Epithelial cell of proximal tubule (primary cell): Measurements from ENCODE around the gene PMIS2. TPM values are rescaled to one million over a fixed set of nuclear protein-coding genes. Genes with fewer than 3 reads are reported as not detected.

Experiments used
- DNase-seq: peaks from one replicate; pipeline ENCODE4 v3.0.0-alpha.2; 2011; ENCODE audit warnings: low read depth
- H3K4me3 ChIP-seq: 2 replicates; pipeline ENCODE4 v1.5.1; 2011; ENCODE audit warnings: low read depth, mild to moderate bottlenecking, low read length
- total RNA-seq: library from RNA; depleted of rRNA; stranded (reverse); fragments of >200 nt; gene quantifications from 2 replicates; pipeline ENCODE4 v1.2.3, GENCODE V29; 2015
- TF ChIP-seq, protein P1 (sequence below): conservative IDR thresholded peaks from 2 replicates; pipeline ENCODE4 v1.5.1; 2012; ENCODE audit warnings: low read depth, mild to moderate bottlenecking, low read length

Gene PMIS2
- total RNA-seq, result not detected in 2 replicates

DNA sequence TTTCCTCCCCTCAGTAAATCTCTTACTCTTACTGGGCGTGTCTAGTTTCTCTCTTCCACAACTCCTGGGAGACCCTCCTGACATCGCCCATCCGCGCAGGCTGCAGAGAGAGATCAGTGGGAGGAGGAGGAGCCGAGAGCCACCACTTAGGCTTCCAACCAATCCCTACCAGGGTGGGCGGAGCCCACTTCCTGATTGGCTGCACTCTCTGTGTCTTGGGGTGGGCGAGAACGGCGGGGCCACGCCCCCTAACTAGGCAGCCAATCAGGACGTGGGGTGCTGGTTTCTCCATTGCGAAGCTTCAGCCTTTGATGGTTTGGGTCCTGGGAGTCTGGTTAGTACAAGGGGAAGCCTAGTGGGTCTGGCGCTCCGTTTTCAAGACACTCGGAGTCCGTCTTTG is at the start of gene PMIS2:
PMIS2 (plus strand) TSS at position 326 of the 400 bp plus-strand sequence. CDS start 87 bp downstream, outside the sequence.
- DNase-seq, result no peak
- H3K4me3 ChIP-seq, result no peak within 1 kb of the TSS
- TF ChIP-seq, protein P1, sequence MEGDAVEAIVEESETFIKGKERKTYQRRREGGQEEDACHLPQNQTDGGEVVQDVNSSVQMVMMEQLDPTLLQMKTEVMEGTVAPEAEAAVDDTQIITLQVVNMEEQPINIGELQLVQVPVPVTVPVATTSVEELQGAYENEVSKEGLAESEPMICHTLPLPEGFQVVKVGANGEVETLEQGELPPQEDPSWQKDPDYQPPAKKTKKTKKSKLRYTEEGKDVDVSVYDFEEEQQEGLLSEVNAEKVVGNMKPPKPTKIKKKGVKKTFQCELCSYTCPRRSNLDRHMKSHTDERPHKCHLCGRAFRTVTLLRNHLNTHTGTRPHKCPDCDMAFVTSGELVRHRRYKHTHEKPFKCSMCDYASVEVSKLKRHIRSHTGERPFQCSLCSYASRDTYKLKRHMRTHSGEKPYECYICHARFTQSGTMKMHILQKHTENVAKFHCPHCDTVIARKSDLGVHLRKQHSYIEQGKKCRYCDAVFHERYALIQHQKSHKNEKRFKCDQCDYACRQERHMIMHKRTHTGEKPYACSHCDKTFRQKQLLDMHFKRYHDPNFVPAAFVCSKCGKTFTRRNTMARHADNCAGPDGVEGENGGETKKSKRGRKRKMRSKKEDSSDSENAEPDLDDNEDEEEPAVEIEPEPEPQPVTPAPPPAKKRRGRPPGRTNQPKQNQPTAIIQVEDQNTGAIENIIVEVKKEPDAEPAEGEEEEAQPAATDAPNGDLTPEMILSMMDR, result no peak

DNA sequence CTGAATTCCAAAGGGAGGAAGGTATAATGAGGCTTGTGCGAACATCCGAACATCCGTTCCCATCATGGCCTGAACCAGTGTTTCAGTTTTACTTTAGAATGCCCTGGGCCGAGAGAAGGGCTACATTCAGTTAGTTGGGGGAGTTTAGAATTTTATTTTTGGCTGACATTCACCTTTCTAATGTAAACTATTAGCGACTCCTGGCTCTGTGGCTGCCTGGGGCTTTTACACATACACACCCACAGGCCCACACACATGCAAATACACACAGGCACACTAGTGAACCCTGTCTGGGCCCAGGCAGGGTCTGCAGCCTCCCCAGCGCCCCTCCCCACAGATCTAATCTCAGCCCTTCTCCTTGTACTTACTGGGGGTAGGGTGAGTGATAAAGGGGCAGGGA is 46.7 kb upstream of the PMIS2 start:
- H3K4me3 ChIP-seq, result no peak overlapping the region
- no peak for DNase-seq
- TF ChIP-seq, protein P1, result no peak

DNA sequence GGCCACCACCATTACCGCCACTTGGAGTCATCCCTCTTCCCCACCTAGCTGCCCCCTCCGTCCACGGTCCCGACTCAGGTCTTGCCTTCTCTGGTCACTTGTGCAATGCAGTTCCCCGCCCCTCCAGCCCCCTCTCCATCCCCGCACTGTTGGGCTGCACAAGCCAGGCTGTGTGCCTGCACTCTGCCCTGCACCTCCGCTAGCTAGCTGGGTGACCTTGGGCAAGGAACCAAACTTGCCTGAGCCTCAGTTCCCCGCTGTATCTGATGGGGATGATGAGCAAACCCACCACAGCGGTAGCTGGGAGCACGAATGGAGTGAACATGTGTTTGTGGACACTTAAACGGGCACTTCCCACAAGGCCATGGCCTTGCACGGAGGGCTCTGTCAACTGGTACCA is 46.1 kb upstream of the PMIS2 start:
- TF ChIP-seq, protein P1, result no peak
- DNase-seq, result no peak
- H3K4me3 ChIP-seq, result no peak overlapping the region

DNA sequence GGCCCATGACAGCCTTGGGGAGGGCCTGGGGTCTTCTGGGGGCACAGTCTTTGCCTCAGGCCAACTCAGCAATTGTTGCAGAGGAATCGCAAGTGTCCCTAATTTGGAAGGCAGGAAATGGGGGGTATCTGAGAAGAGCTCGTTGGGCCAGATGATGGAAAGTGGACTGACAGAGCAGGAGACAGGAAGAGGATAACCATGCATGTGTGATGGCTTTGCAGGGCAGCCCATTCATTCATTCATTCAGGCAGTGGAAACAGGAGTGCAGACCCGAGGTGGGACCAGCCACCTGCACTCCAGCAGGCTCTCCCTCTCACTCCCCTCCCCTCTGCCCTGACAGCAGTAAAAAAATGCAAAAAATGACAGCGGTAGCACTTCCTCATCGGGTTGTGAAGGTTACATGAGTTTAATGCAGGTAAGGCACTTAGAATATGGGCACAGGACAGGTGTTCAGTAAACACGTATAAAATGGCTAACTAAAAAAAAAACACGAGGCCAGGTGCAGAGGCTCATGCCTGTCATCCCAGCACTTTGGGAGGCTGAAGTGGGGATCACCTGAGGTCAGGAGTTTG is 45.5 kb upstream of the PMIS2 start:
- DNase-seq, result no peak
- TF ChIP-seq, protein P1, result no peak
- no peak overlapping the region for H3K4me3 ChIP-seq

DNA sequence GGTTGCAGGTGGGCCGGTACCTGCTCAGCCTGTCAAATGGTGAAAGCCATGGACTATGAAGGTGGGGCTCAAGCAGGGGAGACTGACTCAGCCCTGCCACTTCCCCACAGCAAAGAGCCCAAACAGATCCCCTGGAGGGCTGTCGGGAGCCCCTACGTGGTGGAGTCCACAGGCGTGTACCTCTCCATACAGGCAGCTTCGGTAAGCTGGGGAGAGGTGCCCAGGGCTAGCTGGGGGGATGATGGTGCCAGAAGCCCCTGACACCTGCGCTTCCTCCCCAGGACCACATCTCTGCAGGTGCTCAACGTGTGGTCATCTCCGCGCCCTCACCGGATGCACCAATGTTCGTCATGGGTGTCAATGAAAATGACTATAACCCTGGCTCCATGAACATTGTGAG is 43.8 kb upstream of the PMIS2 start:
- no peak for DNase-seq
- TF ChIP-seq, protein P1, result no peak
- no peak overlapping the region for H3K4me3 ChIP-seq

DNA sequence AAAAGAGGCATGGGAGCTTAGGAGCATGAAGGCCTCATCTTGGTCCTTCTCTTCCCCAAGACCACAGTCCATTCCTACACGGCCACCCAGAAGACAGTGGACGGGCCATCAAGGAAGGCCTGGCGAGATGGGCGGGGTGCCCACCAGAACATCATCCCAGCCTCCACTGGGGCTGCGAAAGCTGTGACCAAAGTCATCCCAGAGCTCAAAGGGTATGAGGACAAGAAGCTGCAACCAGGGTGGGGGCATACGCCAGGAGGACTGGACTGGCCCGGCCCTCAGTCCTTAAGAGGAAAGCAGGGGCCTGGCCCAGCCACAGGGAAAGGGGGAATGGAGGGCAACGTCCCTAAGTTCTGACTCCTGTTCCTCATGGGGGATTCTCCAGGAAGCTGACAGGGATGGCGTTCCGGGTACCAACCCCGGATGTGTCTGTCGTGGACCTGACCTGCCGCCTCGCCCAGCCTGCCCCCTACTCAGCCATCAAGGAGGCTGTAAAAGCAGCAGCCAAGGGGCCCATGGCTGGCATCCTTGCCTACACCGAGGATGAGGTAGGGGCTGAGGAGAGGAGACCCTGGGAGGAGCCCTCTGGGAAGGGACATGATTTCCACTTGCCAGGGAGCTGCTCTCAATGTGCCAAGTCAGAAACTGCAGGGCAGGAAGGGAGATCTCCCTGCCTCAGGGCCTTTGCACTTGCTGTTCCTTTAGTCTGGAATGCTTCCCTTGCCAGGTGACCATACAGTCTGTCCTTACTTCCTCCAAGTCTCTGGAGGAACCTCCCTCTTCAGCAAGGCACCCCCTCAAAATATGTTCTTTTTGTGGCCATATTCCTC is 42.5 kb upstream of the PMIS2 start:
- no peak for DNase-seq
- TF ChIP-seq, protein P1, result no peak
- no peak overlapping the region for H3K4me3 ChIP-seq
